ENCODE data around the gene C1D.

DNA sequence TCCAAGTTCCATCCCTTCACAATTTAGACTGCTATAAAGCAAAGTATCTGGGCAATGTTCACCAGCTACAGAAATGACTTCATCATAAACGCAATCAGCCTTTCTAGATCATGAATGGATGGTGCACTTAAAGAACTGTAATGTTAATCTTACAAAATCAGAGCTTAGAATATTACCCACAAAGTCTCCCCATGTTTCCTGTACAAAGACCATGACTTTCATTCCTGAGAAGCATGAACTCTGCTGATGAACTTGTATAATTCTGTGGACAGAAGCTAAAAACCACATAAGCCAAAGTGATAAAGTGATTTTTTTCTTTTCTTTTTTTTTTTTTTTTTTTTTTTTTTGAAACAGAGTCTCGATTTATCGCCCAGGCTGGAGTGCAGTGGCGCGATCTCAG is 53.3 kb downstream of the C1D start:
- TF ChIP-seq, protein P1, sequence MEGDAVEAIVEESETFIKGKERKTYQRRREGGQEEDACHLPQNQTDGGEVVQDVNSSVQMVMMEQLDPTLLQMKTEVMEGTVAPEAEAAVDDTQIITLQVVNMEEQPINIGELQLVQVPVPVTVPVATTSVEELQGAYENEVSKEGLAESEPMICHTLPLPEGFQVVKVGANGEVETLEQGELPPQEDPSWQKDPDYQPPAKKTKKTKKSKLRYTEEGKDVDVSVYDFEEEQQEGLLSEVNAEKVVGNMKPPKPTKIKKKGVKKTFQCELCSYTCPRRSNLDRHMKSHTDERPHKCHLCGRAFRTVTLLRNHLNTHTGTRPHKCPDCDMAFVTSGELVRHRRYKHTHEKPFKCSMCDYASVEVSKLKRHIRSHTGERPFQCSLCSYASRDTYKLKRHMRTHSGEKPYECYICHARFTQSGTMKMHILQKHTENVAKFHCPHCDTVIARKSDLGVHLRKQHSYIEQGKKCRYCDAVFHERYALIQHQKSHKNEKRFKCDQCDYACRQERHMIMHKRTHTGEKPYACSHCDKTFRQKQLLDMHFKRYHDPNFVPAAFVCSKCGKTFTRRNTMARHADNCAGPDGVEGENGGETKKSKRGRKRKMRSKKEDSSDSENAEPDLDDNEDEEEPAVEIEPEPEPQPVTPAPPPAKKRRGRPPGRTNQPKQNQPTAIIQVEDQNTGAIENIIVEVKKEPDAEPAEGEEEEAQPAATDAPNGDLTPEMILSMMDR (conservative IDR thresholded peaks at IDR 0.05; ENCODE audit: low read length): no peak
- TF ChIP-seq EZH2phosphoT487 (IDR thresholded peaks at IDR 0.05; ENCODE audit: borderline replicate concordance): no peak
